K562 (cell line): ENCODE measurements around the gene TMEFF1. TPM values are rescaled to one million over a fixed set of nuclear protein-coding genes. Genes with fewer than 3 reads are reported as not detected.

Experiments used
- ARID3A ChIP-seq: IDR thresholded peaks from 2 replicates; pipeline ENCODE4 v1.6.1; 2012; ENCODE audit warnings: low read depth, low read length, improper control_type of control experiment, borderline replicate concordance
- ASH1L ChIP-seq: fragments of 450-650 bp; IDR thresholded peaks from 2 replicates; pipeline ENCODE4 v1.6.1; 2018; ENCODE audit warnings: borderline replicate concordance, mild to moderate bottlenecking, low read depth; ENCODE audit not compliant: partially characterized antibody
- DMBX1 ChIP-seq: fragments of 250-450 bp; sonication (Bioruptor Pico); IDR thresholded peaks from 2 replicates; pipeline ENCODE4 v1.8.0; 2022; ENCODE audit warnings: inconsistent platforms, mild to moderate bottlenecking, moderate library complexity, borderline replicate concordance
- FOXK1 ChIP-seq: sonication (generic); formaldehyde crosslinking; IDR thresholded peaks from 2 replicates; pipeline ENCODE4 v1.8.0; 2022; ENCODE audit warnings: missing genetic modification reagents, mild to moderate bottlenecking, borderline replicate concordance
- FOXM1 ChIP-seq, 2 experiments: fragments of 450-650 bp in 1 of 2; sonication (generic) in 1 of 2; formaldehyde crosslinking in 1 of 2; IDR thresholded peaks; 2 replicates each; pipeline versions ENCODE4 v1.6.1 to v1.9.0; 2017 to 2022; ENCODE audit warnings: low read depth in 2 of 2, mild to moderate bottlenecking in 2 of 2, missing genetic modification reagents in 1 of 2, moderate library complexity in 1 of 2
- KHSRP ChIP-seq: fragments of 450-650 bp; IDR thresholded peaks from 2 replicates; pipeline ENCODE4 v1.6.1; 2017
- NONO ChIP-seq, 2 experiments: fragments of 200-400 bp in 1 of 2; fragments of 450-650 bp in 1 of 2; formaldehyde crosslinking in 1 of 2; IDR thresholded peaks; 2 replicates each; pipeline ENCODE4 v1.6.1; 2017; ENCODE audit warnings: low read depth in 2 of 2, mild to moderate bottlenecking in 2 of 2, moderate library complexity in 2 of 2, low read length in 1 of 2
- NRF1 ChIP-seq, 2 experiments: fragments of 450-650 bp; IDR thresholded peaks in 1 of 2; conservative IDR thresholded peaks in 1 of 2; 2 replicates each; pipeline ENCODE4 v1.6.1; 2014; ENCODE audit warnings: mild to moderate bottlenecking in 2 of 2
- ZNF12 ChIP-seq: sonication (generic); formaldehyde crosslinking; IDR thresholded peaks from 2 replicates; pipeline ENCODE4 v1.4.0; 2020; ENCODE audit warnings: mild to moderate bottlenecking, missing genetic modification reagents
- ZNF184 ChIP-seq: sonication (generic); formaldehyde crosslinking; IDR thresholded peaks from 2 replicates; pipeline ENCODE4 v1.5.0; 2020; ENCODE audit warnings: missing genetic modification reagents
- polyA plus RNA-seq, 8 experiments: library from polyadenylated mRNA; depleted of rRNA in 4 of 8; stranded (reverse) in 5 of 8; unstranded in 3 of 8; fragments of >200 nt; fragmentation: Nextera tagmentation in 2 of 8; fragmentation: Illumina TruSeq in 1 of 8; extraction: Ambion mirVana in 2 of 8; extraction: Trizol in 1 of 8; gene quantifications; 2 replicates each; pipeline versions ENCODE4 v1.2.1 to v1.2.3, GENCODE V29; 2011 to 2014; ENCODE audit warnings: inconsistent platforms in 1 of 8, missing spikeins in 1 of 8
- total RNA-seq, 7 experiments: library from RNA; depleted of rRNA in 6 of 7; stranded (reverse); fragments of >200 nt in 6 of 7; fragmentation: Illumina TruSeq in 2 of 7; extraction: Trizol in 2 of 7; gene quantifications; 2 replicates each; pipeline versions ENCODE4 v1.2.1 to v1.2.3, GENCODE V29; 2011 to 2021; ENCODE audit warnings: low replicate concordance in 1 of 7
- TF ChIP-seq, protein P1 (sequence below): fragments of 200-600 bp; sonication (generic); IDR thresholded peaks from one replicate; pipeline ENCODE4 v1.6.1; 2012; ENCODE audit warnings: mild to moderate bottlenecking, low read depth, low read length, inconsistent platforms

TMEFF1 gene
- total and polyA plus RNA-seq, 9 of the 15 experiments (the other 6 are each of a cell fraction or from before 2014, with no cell fraction given) = 0.07 to 1.1 (median 0.28) TPM; not detected in 2

GRCh38 chr9:100426530-100427365 is 46.2 kb upstream of the TMEFF1 start, which contains the start of gene MSANTD3 (continued):
- no peak for TF ChIP-seq ZNF12
- TF ChIP-seq NONO (IDR thresholded peaks at IDR 0.05; ENCODE audit: low read depth in 2 of 2, low read length in 1 of 2) = 0 out of 4 replicates have a peak, but pooled peaks of 1 of the 2 experiments have one; percentile 18
- no peak for TF ChIP-seq ZNF184 (CRISPR knock-in tag)
- TF ChIP-seq ASH1L = no peak
- TF ChIP-seq KHSRP = no peak
- TF ChIP-seq ARID3A = no peak
- TF ChIP-seq FOXM1 (IDR thresholded peaks at IDR 0.05; ENCODE audit: low read depth) = 0 out of 2 replicates have a peak, but pooled peaks have one; percentile 12
- TF ChIP-seq FOXM1 (CRISPR knock-in tag; IDR thresholded peaks at IDR 0.05; ENCODE audit: low read depth) = no peak
- peak in 1 of 2 experiments; percentile 40; a peak in 2 of 4 replicates for TF ChIP-seq NRF1 (conservative IDR thresholded peaks at IDR 0.05 in 1 of 2, IDR thresholded peaks at IDR 0.05 in 1 of 2)
- 0 out of 2 replicates have a peak, but pooled peaks have one; percentile 60 for TF ChIP-seq FOXK1 (CRISPR knock-in tag)
- no peak for TF ChIP-seq DMBX1 (CRISPR knock-in tag)
- TF ChIP-seq, protein P1, sequence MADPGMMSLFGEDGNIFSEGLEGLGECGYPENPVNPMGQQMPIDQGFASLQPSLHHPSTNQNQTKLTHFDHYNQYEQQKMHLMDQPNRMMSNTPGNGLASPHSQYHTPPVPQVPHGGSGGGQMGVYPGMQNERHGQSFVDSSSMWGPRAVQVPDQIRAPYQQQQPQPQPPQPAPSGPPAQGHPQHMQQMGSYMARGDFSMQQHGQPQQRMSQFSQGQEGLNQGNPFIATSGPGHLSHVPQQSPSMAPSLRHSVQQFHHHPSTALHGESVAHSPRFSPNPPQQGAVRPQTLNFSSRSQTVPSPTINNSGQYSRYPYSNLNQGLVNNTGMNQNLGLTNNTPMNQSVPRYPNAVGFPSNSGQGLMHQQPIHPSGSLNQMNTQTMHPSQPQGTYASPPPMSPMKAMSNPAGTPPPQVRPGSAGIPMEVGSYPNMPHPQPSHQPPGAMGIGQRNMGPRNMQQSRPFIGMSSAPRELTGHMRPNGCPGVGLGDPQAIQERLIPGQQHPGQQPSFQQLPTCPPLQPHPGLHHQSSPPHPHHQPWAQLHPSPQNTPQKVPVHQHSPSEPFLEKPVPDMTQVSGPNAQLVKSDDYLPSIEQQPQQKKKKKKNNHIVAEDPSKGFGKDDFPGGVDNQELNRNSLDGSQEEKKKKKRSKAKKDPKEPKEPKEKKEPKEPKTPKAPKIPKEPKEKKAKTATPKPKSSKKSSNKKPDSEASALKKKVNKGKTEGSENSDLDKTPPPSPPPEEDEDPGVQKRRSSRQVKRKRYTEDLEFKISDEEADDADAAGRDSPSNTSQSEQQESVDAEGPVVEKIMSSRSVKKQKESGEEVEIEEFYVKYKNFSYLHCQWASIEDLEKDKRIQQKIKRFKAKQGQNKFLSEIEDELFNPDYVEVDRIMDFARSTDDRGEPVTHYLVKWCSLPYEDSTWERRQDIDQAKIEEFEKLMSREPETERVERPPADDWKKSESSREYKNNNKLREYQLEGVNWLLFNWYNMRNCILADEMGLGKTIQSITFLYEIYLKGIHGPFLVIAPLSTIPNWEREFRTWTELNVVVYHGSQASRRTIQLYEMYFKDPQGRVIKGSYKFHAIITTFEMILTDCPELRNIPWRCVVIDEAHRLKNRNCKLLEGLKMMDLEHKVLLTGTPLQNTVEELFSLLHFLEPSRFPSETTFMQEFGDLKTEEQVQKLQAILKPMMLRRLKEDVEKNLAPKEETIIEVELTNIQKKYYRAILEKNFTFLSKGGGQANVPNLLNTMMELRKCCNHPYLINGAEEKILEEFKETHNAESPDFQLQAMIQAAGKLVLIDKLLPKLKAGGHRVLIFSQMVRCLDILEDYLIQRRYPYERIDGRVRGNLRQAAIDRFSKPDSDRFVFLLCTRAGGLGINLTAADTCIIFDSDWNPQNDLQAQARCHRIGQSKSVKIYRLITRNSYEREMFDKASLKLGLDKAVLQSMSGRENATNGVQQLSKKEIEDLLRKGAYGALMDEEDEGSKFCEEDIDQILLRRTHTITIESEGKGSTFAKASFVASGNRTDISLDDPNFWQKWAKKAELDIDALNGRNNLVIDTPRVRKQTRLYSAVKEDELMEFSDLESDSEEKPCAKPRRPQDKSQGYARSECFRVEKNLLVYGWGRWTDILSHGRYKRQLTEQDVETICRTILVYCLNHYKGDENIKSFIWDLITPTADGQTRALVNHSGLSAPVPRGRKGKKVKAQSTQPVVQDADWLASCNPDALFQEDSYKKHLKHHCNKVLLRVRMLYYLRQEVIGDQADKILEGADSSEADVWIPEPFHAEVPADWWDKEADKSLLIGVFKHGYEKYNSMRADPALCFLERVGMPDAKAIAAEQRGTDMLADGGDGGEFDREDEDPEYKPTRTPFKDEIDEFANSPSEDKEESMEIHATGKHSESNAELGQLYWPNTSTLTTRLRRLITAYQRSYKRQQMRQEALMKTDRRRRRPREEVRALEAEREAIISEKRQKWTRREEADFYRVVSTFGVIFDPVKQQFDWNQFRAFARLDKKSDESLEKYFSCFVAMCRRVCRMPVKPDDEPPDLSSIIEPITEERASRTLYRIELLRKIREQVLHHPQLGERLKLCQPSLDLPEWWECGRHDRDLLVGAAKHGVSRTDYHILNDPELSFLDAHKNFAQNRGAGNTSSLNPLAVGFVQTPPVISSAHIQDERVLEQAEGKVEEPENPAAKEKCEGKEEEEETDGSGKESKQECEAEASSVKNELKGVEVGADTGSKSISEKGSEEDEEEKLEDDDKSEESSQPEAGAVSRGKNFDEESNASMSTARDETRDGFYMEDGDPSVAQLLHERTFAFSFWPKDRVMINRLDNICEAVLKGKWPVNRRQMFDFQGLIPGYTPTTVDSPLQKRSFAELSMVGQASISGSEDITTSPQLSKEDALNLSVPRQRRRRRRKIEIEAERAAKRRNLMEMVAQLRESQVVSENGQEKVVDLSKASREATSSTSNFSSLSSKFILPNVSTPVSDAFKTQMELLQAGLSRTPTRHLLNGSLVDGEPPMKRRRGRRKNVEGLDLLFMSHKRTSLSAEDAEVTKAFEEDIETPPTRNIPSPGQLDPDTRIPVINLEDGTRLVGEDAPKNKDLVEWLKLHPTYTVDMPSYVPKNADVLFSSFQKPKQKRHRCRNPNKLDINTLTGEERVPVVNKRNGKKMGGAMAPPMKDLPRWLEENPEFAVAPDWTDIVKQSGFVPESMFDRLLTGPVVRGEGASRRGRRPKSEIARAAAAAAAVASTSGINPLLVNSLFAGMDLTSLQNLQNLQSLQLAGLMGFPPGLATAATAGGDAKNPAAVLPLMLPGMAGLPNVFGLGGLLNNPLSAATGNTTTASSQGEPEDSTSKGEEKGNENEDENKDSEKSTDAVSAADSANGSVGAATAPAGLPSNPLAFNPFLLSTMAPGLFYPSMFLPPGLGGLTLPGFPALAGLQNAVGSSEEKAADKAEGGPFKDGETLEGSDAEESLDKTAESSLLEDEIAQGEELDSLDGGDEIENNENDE = no peak
